ENCODE results near the gene EFNA3. TPM values are rescaled to one million over a fixed set of nuclear protein-coding genes. Genes with fewer than 3 reads are reported as not detected.

EFNA3 gene
- total RNA-seq, 1 donor from 2014 or later, result 9.6 TPM

GRCh38 chr1:155071701-155072100 is 6.9 kb upstream of the EFNA3 start:
- Mint-ChIP-seq H3K4me1 (ENCODE audit: unreplicated experiment) (peaks cover 23% of the 10 kb centered on the region), H3K27me3 (ENCODE audit: unreplicated experiment) (peaks cover 10% of the 10 kb centered on the region), H3K27ac (ENCODE audit: unreplicated experiment) (peak overlapping the region; percentile 73), H3K9me3 (ENCODE audit: unreplicated experiment) (no peaks in the 10 kb centered on the region), H3K4me3 (ENCODE audit: unreplicated experiment) (peak overlapping the region; percentile 66), H3K36me3 (ENCODE audit: low read depth, unreplicated experiment) (peaks cover 14% of the 10 kb centered on the region)
- no peak for DNase-seq (ENCODE audit: low spot score)
- no peak for TF ChIP-seq CTCF (IDR thresholded peaks at IDR 0.05; ENCODE audit: unreplicated experiment)

- no peak for DNase-seq (ENCODE audit: low spot score)
- peak overlapping the region; percentile 68 for H3K4me3 Mint-ChIP-seq (ENCODE audit: unreplicated experiment)
- H3K27me3 Mint-ChIP-seq (ENCODE audit: unreplicated experiment), result peaks cover 13% of the 10 kb centered on the region
- no peaks in the 10 kb centered on the region for H3K9me3 Mint-ChIP-seq (ENCODE audit: unreplicated experiment)
- TF ChIP-seq CTCF (IDR thresholded peaks at IDR 0.05; ENCODE audit: unreplicated experiment), result no peak
- peaks cover 25% of the 10 kb centered on the region for H3K4me1 Mint-ChIP-seq (ENCODE audit: unreplicated experiment)
- peak overlapping the region; percentile 76 for H3K27ac Mint-ChIP-seq (ENCODE audit: unreplicated experiment)
- H3K36me3 Mint-ChIP-seq (ENCODE audit: low read depth, unreplicated experiment), result peaks cover 14% of the 10 kb centered on the region
Measured at GRCh38 chr1:155072531-155073289, 5.9 kb upstream of the EFNA3 start.

GRCh38 chr1:155073377-155074242 is 5.0 kb upstream of the EFNA3 start:
- Mint-ChIP-seq H3K27me3 (ENCODE audit: unreplicated experiment) (peaks cover 14% of the 10 kb centered on the region), H3K4me3 (ENCODE audit: unreplicated experiment) (peak overlapping the region; percentile 23), H3K27ac (ENCODE audit: unreplicated experiment) (peak overlapping the region; percentile 76), H3K9me3 (ENCODE audit: unreplicated experiment) (no peaks in the 10 kb centered on the region), H3K36me3 (ENCODE audit: low read depth, unreplicated experiment) (peaks cover 11% of the 10 kb centered on the region), H3K4me1 (ENCODE audit: unreplicated experiment) (peaks cover 28% of the 10 kb centered on the region)
- TF ChIP-seq CTCF (IDR thresholded peaks at IDR 0.05; ENCODE audit: unreplicated experiment), result no peak
- no peak for DNase-seq (ENCODE audit: low spot score)

- no peak for DNase-seq (ENCODE audit: low spot score)
- H3K4me3 Mint-ChIP-seq (ENCODE audit: unreplicated experiment), result no peak overlapping the region
- peaks cover 24% of the 10 kb centered on the region for H3K27me3 Mint-ChIP-seq (ENCODE audit: unreplicated experiment)
- H3K4me1 Mint-ChIP-seq (ENCODE audit: unreplicated experiment), result peaks cover 31% of the 10 kb centered on the region
- no peak for TF ChIP-seq CTCF (IDR thresholded peaks at IDR 0.05; ENCODE audit: unreplicated experiment)
- H3K36me3 Mint-ChIP-seq (ENCODE audit: low read depth, unreplicated experiment), result peaks cover 12% of the 10 kb centered on the region
- peak overlapping the region; percentile 11 for H3K27ac Mint-ChIP-seq (ENCODE audit: unreplicated experiment)
- no peaks in the 10 kb centered on the region for H3K9me3 Mint-ChIP-seq (ENCODE audit: unreplicated experiment)
Measured at GRCh38 chr1:155075535-155075934, 3.1 kb upstream of the EFNA3 start.
